HG03575 (cell line): ENCODE measurements around the gene ATP8B1.

Experiments
- ATAC-seq: cut with Tn5 transposase; IDR thresholded peaks from one replicate; pipeline ENCODE4 v1.9.1; 2021; ENCODE audit not compliant: unreplicated experiment, insufficient number of reproducible peaks, low FRiP score; ENCODE audit errors: extremely low read depth

ATP8B1 gene

DNA sequence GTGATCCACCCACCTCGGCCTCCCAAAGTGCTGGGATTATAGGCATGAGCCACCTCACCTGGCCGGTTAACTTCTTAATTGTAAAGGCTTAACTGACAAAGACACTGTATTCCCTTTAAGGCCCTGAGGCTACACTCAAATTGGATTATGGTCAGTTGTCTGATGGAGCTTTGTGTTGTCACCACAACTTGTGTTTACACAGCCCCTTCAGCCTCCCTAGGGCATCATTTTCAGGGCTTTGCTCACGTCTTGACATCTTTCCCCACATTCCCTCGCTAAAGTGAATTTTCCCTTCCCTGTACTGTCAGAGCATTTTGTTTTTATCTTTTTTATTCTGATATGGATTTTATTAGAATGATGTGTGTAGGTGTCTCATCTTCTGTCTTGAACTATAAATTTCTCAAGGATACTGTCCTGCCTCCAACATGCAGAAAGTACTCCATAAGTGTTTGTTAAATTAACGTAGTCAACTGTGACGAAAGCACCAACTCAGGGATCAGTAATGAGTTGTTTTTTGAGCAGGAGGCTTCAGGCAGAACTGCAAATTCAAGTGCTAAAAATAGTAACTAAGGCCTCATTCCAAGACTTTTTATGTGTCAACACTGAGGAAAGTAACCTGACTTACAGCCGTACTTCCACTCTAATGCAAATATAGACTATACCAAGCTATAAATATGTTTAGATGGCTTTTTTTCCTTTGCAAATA lies 104.4 kb downstream of the ATP8B1 start:
- ATAC-seq: no peak

DNA sequence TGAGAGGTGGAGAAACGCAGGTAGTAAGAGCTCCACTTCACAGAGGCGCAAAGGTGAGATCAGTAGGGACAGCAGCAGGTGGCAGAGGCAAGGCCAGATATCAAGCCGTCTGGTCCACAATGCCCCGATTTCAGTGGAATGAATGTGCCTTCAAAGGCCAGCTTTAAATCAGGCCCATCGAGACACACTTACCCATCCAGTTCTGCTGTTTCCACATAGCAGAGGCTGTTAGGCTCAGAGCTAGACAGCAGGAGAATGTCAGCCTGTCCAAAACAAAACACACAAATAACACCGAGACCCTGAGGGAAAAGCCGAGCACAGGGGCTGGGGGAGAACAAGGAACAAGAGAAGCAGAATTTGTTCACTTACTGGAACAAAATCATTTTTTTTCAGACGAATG lies 105.7 kb downstream of the ATP8B1 start:
- ATAC-seq: no peak

DNA sequence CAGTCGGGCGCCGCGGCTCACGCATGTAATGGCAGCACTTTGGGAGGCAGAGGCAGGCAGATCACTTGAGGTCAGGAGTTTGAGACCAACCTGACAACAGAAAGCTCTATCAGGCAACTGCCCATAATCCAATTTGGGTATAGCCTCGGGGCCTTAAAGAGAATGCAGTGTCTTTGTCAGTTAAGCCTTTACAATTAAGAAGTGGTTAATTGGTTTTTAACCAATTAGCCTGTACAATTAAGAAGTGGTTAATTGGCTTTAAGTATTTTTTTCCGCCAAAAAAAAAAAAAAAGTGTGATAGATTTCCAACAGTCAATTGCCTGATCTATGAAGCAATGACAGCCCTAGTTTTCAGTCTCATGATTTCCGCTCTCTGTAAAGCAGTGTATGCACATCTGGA lies 106.8 kb downstream of the ATP8B1 start:
- no peak for ATAC-seq

- no peak for ATAC-seq
Measured at GRCh38 chr18:57691363-57691762, 111.8 kb downstream of the ATP8B1 start.

DNA sequence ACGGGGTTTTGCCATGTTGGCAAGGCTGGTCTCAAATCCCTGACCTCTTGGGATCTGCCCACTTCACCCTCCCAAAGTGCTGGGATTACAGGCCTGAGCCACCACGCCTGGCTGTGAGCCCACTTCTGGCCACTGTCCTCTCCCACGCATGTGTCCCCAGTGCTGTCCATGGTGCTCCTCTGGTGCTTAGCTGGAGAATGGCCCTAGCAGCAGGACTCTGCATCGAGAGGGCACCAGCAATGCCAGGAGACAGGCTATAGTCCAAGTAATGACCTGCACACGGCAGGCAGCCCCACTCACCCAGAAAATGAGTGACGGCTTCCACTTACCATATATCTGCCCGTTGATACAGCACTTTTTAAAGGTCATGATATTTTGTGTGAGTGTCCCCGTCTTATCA lies 115.1 kb downstream of the ATP8B1 start:
- no peak for ATAC-seq

DNA sequence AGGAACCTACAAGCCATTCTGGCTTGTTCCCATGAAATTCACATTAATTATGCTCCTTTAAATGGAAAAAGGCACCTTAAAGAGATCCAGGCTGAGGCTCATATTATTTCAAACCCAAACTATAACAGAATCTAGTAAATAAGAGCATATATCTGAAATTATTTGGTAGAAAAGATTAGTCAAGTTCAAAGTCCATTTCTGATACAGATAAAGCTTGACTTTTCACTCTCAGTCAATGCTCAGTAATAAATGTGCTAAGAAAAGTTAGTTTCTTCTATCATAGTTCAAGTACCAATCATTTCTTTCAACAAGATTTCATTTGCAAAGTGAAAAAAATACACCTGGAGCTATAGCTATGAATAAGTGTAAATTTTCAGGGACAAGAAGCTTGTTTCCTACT lies 119.6 kb downstream of the ATP8B1 start:
- ATAC-seq: no peak

DNA sequence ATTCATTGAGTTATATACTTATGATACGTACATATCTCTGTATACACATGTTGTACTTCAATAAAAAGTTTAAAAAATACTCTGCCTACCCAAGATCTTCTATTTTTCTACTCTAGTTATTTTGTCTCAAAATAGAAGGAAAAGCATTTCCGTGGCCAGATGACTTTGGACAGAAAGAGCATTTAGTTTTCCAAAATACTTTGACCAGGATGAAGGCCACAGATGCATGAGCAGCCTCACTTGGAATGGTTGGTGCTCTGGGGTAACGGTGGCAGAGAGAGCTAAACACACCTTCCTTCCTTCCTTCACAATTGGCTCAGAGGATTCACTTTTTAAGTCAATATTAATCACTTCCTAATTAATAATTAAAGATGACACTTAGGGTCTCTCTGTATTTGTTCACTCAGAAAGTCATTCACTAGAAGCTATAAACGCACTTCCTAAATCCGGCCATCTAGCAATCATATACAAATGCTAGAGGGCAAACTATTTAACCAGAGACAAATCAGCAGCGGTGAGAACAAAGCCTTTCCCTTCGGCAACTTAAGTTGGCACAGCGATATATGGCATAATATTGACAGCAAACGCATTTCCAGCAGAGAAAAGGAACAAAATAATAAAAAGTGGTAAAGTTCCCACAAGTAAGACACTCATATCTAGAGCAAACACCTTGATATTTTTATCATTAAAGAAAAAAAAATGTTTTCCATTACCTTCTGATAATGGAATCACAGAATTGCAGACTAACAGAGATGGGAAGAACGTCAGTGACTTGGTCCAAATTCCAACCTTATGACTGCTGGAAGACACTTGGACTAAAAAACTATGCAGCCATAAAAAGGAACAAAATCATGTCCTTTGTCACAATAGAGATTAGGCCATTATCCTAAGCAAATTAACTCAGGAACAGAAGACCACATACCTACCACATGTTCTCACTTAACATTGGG lies 125.6 kb downstream of the ATP8B1 start:
- no peak for ATAC-seq

DNA sequence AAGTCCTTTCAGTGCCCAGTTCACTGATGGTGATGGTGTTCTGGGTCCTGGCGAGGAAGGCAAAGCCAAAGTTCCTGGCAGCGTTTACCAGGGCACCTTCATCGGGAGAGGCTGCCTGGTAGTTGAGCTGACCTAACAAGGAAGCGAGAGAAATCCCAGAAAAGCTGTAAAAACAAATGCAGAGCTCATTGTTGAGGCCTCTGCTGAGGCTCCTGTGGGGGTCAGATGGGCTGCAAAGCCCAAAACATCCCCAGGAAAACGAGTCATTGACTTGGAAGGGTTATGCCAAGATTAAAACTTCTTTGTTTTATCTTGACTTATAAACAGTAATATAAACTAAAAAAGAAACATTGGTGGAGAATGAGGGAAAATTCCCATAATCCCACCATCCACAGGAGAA lies 128.2 kb downstream of the ATP8B1 start:
- ATAC-seq: no peak

DNA sequence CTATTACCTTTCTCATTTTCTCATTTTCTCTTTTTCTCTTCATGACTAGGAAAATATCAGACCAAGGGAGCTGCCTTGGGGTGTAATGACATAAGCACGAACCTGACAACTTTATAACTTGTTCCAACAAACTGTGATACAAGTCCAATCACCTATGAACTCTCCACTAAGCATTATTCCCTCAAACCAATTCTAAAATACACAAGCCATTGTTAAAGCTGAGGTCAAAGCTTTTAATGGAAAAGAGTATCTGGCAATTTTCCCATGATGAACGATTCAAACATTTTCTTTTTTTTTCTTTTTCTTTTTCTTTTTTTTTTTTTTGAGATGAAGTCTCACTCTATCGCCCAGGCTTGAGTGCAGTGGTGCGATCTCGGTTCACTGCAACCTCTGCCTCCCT lies 133.1 kb downstream of the ATP8B1 start:
- no peak for ATAC-seq

- ATAC-seq: no peak
Measured at GRCh38 chr18:57668021-57668420, 135.1 kb downstream of the ATP8B1 start.

DNA sequence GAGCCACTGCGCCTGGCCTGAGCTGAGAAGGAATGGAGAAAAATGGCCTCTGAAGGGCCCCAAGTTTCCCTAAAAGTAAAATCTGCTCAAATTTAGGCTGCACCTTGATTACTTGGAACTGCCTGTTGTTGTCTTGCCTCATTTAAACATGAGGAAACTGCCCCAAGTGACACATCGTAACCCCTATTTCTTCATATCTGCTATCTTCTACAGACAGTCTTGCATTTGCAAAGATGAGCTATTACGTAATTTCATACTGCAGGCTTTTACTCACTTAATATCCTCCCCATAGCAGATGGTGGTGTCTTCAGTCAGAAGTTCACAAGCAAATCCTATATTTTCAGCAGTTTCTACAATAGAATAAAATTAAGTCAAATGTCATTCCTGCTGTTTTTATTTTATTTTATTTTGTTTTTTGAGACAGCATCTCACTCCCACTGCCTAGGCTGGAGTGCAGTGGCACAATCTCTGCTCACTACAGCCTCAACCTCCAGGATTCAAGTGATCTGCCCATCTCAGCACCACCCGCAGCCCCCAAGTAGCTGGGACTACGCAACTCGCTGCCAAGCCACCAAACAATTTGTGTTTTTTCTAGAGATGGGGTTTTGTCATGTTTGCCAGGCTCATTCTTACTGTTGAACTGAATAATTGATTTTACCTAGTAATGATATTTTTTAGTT lies 136.2 kb downstream of the ATP8B1 start:
- no peak for ATAC-seq

DNA sequence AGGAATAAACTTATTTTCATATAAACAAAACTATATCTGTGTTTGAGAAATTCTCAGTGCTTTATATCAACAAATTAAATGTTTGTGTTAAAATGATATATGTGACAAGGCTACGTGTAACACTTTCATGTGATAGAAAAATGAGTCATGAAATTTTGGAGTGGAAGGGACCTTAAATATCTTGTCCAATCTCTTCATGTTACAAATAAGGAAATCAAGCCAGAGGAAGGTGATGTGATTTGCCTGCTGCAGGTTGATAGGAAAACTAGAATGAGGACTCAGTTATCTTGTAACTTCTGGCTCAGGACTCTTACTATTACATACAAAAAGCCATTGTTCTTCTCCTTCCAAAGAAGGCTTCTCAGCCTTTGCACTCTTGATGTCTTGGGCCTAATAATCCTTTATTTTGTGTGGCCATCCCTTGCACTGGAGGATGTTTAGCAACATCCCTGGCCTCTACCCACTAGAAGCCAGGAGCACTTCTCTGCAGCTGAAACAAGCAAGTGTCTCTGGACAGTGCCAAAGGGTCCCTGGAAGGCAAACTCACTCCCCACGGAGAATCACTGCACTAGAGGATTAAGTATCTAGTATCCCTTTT lies 138.4 kb downstream of the ATP8B1 start:
- ATAC-seq: no peak

DNA sequence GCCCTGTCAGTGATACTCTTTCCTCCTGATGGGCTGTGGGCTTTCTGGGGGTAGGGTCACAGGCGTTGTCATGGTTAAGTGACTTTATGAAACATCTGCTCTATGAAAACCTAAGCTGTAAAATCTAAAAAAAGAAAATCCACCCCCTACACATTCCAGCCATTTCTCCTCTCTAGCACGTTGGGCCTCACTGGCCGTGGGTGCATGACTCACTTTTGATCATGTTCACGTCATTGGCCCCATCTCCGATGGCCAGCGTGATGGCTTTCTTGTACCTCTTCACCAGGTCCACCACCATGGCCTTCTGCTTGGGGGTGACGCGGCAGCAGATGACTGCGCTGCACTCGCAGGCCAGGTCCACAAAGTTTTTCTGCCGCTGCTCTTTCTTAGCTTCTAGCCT lies 142.2 kb downstream of the ATP8B1 start:
- no peak for ATAC-seq

GRCh38 chr18:57659460-57660102 lies 143.5 kb downstream of the ATP8B1 start:
- ATAC-seq: no peak

DNA sequence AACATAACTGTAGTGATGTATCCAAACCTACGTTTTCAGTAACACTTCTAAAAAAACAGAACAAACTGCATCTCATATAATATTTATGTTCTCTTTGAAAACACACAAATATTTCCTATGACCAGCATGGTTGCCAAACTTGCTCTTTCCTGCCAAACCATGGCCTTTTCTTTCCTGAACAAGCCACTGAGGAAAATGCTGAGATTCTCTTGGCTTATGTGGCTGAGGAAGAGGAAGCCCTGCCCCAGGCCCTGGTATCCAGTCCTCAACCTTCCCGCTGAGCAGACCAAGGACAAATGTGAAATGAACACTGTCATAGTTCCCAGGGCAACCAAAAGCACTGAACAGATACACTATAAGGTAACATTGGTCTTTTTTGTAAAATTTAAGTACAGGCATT lies 145.6 kb downstream of the ATP8B1 start:
- no peak for ATAC-seq

GRCh38 chr18:57655740-57656139 lies 147.4 kb downstream of the ATP8B1 start:
- no peak for ATAC-seq

DNA sequence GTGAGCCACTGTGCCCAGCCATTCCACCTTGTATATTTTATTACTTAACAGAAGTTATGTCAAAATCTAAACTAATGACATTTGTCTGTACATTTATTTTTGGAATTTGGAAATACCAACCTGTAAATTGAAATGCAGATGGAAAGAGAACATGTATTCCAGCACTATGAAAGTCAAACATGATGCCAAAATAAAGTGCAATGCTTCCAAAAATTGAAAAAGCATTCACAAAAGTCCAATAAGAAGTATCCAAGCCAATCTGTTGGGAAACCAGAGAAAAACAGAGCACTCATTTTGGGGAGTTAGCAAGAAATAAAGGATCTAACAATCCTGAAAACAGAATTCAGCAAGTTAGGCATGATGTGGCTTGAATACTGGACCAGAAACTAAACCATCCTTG lies 151.2 kb downstream of the ATP8B1 start:
- ATAC-seq: no peak

DNA sequence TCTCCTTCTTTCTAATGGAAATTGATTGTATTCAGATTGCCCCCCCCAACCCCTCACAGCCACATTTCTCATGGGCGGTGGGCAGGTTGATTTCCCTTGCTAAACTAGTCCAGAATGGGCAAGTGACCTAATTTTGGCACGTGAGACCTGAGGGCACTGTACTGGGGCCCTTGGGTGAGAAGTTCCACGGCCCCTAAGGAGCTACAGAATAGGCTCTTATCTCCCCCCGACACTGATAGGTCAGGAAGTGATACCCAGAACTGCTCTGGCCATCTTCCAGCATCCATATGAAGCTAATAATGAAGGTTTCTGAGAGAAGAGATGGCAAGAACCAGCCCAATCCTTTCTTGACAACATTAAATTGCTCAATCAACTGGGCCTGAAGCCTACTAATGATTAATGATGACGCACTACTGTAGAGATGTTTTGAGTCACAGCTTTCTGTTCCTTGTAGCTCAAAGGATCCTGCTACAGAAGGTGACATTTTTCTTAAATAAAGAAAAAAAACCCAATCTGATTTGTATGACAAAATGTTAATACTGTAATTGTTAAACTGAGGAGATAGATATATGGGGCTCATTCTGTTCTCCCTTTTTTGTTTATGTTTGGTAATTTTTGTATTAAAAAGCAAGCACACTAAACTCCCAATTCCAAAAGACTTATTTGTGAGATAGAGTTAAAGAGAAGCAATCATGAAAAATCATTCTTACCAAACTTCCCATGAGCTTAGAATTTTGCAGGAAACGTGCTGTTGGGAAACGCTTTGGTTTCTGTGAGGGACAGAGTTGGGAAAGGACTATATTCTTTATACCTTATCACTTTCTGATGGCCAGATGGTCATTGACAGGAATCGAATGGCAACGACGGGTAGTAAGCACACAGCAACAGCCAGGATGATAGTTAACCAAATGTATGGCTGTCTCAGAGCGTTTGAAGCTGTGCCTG lies 153.3 kb downstream of the ATP8B1 start:
- ATAC-seq: peak; percentile 84
